ENCODE measurements around the gene RNF215. TPM values are rescaled to one million over a fixed set of nuclear protein-coding genes. Genes with fewer than 3 reads are reported as not detected.
A peak's percentile ranks its signal among the peaks of the same experiment; 100 is the strongest.

Gene RNF215
- total RNA-seq, result 32.5 and 35.8 TPM in 2 replicates
- long read RNA-seq, partial matches to known transcripts, result 0 of 2 reads
- long read RNA-seq, other reads (novel, unspliced or antisense), result 2 of 2 reads

DNA sequence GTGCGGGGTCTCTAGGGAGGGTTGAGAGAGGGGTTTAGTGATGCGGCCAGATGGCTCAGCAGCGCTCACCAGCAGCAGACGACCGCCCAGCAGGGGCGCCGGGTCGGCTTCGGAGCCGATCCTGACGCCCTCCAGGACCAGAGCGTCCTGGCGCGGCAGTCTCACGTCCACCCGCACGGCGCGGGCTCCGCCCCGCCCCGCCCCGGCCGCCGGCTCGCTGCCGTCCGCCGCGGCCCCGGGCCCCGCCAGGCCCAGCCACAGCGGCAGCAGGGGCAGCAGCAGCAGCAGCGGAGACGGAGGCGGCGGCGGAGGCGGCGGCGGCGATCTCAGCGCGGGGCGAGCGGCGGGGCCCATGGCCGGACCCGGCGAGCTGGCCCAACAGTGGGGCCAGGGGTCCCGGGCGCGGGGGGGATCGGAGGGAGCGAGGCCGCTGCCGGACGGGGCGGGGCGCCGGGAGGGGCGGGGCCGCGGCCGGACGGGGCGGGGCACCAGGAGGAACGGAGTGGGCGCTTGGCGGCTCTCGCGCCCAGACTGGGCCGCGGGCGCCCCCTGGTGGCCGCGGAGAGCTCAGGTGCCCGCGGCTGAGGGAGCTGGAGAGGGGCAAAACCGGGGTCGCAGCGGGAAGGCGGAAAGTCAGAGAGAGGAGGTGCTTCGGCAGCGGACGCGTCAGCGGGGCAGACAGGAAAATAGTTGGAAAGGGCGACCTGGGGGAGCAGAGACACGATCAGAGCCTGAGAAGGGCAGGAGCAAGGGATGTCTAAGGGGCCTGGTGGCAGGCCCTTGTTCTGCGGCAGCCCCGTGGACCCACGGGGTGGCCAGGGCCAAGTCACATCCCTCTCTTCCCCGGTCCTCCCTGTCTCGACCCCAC lies at the start of gene RNF215:
Gene RNF215 (minus strand): TSS at position 452 of the 868 bp plus-strand sequence. CDS start 98 bp downstream, at position 354.
- Mint-ChIP-seq H3K9me3 (ENCODE audit: low read depth) (no peaks in the 10 kb centered on the region), H3K27ac (peak within 1 kb of the TSS; percentile 79), H3K4me1 (ENCODE audit: low read depth) (peaks cover 10% of the 10 kb centered on the region), H3K36me3 (ENCODE audit: insufficient read depth) (peaks cover 1% of the 10 kb centered on the region), H3K27me3 (peaks cover 5% of the 10 kb centered on the region), H3K4me3 (ENCODE audit: low read depth) (peak within 1 kb of the TSS; percentile 77)
- DNase-seq (ENCODE audit: low spot score, unreplicated experiment), result peak; percentile 89
- TF ChIP-seq, protein P1, sequence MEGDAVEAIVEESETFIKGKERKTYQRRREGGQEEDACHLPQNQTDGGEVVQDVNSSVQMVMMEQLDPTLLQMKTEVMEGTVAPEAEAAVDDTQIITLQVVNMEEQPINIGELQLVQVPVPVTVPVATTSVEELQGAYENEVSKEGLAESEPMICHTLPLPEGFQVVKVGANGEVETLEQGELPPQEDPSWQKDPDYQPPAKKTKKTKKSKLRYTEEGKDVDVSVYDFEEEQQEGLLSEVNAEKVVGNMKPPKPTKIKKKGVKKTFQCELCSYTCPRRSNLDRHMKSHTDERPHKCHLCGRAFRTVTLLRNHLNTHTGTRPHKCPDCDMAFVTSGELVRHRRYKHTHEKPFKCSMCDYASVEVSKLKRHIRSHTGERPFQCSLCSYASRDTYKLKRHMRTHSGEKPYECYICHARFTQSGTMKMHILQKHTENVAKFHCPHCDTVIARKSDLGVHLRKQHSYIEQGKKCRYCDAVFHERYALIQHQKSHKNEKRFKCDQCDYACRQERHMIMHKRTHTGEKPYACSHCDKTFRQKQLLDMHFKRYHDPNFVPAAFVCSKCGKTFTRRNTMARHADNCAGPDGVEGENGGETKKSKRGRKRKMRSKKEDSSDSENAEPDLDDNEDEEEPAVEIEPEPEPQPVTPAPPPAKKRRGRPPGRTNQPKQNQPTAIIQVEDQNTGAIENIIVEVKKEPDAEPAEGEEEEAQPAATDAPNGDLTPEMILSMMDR (IDR thresholded peaks at IDR 0.05; ENCODE audit: unreplicated experiment), result peak; percentile 97

DNA sequence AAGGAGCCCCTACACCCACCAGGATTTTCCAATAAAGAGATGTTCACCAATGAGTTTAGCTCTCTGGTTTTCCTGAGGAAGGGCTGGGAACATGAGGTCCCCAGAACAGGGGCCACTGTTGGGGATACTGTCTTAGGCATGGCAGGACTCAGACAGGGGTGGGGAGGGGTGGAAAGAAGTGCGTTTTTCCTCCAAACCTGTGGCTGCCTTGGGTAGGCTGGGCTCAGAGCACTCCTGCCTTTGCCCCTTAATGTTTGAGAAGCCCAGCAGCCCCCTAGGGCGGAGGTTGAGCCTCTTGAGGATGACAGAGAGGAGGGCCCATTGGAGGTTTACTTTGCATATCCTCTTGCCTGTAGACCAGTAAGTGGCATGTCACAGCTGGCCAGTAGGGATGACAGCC lies 49.0 kb upstream of the RNF215 start:
- no peaks in the 10 kb centered on the region for H3K9me3 Mint-ChIP-seq (ENCODE audit: low read depth)
- no peak overlapping the region for H3K27ac Mint-ChIP-seq
- DNase-seq (ENCODE audit: low spot score, unreplicated experiment), result no peak
- no peaks in the 10 kb centered on the region for H3K36me3 Mint-ChIP-seq (ENCODE audit: insufficient read depth)
- TF ChIP-seq, protein P1 (IDR thresholded peaks at IDR 0.05; ENCODE audit: unreplicated experiment), result no peak
- peaks cover 21% of the 10 kb centered on the region for H3K4me1 Mint-ChIP-seq (ENCODE audit: low read depth)
- no peak overlapping the region for H3K4me3 Mint-ChIP-seq (ENCODE audit: low read depth)
- peaks cover 4% of the 10 kb centered on the region for H3K27me3 Mint-ChIP-seq

DNA sequence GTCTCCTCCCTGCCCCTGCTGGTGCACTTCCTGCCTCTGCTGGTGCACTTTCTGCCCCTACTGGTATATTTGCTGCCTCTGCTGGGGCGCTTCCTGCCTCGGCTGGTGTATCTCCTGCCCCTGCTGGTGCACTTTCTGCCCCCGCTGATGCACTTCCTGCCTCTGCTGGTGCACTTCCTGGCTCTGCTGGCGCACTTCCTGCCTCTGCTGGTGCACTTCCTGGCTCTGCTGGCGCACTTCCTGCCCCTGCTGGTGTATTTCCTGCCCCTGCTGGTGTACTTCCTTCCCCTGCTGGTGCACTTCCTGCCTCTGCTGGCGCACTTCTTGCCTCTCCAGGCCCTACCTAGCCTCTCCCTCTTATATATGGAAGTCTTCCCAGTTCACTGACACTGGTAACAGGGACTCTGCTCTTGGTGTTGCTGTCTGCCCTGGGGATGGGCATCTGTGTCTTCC lies 48.5 kb upstream of the RNF215 start:
- TF ChIP-seq, protein P1 (IDR thresholded peaks at IDR 0.05; ENCODE audit: unreplicated experiment), result no peak
- no peaks in the 10 kb centered on the region for H3K9me3 Mint-ChIP-seq (ENCODE audit: low read depth)
- no peak overlapping the region for H3K4me3 Mint-ChIP-seq (ENCODE audit: low read depth)
- DNase-seq (ENCODE audit: low spot score, unreplicated experiment), result no peak
- peaks cover 2% of the 10 kb centered on the region for H3K27me3 Mint-ChIP-seq
- no peaks in the 10 kb centered on the region for H3K36me3 Mint-ChIP-seq (ENCODE audit: insufficient read depth)
- H3K4me1 Mint-ChIP-seq (ENCODE audit: low read depth), result peaks cover 17% of the 10 kb centered on the region
- no peak overlapping the region for H3K27ac Mint-ChIP-seq

DNA sequence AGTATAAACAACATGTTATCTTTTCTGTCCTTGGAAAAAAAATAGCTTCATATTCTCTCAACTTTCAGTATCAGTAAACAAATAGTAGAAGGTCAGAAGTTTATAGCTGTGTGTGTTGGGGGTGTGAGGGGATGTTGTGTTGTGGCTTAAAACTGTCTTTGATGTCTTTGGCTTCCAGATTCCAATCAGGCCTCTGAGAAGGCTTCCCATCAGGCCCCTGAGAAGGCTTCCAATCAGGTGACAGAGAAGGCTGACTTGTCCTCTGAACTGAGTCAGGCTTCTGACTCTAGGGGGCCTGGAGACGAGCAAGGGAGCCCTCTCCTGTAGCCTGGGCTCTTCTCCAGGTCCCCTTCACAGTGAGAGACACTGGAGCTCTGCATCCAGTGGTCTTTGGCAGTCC lies 47.6 kb upstream of the RNF215 start:
- Mint-ChIP-seq H3K4me3 (ENCODE audit: low read depth) (no peak overlapping the region), H3K27me3 (no peaks in the 10 kb centered on the region), H3K27ac (no peak overlapping the region), H3K4me1 (ENCODE audit: low read depth) (peaks cover 17% of the 10 kb centered on the region), H3K9me3 (ENCODE audit: low read depth) (no peaks in the 10 kb centered on the region), H3K36me3 (ENCODE audit: insufficient read depth) (no peaks in the 10 kb centered on the region)
- TF ChIP-seq, protein P1 (IDR thresholded peaks at IDR 0.05; ENCODE audit: unreplicated experiment), result no peak
- no peak for DNase-seq (ENCODE audit: low spot score, unreplicated experiment)

DNA sequence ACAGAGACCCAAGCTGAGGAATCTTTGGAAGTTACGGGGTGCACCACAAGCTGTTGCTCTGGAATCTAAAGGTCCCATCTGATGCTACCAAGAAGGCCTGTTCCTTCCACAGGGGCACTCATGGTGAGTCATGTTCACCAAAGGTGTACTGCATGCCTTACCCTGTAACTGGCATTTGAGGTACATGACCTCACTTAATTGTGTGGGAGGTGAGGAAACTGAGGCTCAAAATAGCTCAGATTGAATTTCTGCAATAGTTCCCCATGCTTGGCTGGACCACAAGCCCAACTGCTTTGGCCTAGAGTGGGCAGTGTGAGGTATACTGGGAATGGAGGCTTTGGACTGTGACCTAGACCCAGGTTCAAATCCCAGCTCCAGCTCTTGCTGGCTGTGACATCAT lies 46.6 kb upstream of the RNF215 start:
- Mint-ChIP-seq H3K36me3 (ENCODE audit: insufficient read depth) (no peaks in the 10 kb centered on the region), H3K4me3 (ENCODE audit: low read depth) (no peak overlapping the region), H3K27me3 (no peaks in the 10 kb centered on the region), H3K4me1 (ENCODE audit: low read depth) (peaks cover 17% of the 10 kb centered on the region), H3K9me3 (ENCODE audit: low read depth) (no peaks in the 10 kb centered on the region), H3K27ac (no peak overlapping the region)
- TF ChIP-seq, protein P1 (IDR thresholded peaks at IDR 0.05; ENCODE audit: unreplicated experiment), result no peak
- no peak for DNase-seq (ENCODE audit: low spot score, unreplicated experiment)
